HG03095 (cell line): ENCODE results near the gene TLK1.
"Not testable (repeated sequence)": the region's sequence is repeated elsewhere in the genome, so short reads cannot be mapped to it uniquely, and the experiment has no call there.

Experiments used
- ATAC-seq: cut with Tn5 transposase; IDR thresholded peaks from one replicate; pipeline ENCODE4 v1.9.1; 2021; ENCODE audit warnings: moderate library complexity; ENCODE audit not compliant: unreplicated experiment

Gene TLK1

DNA sequence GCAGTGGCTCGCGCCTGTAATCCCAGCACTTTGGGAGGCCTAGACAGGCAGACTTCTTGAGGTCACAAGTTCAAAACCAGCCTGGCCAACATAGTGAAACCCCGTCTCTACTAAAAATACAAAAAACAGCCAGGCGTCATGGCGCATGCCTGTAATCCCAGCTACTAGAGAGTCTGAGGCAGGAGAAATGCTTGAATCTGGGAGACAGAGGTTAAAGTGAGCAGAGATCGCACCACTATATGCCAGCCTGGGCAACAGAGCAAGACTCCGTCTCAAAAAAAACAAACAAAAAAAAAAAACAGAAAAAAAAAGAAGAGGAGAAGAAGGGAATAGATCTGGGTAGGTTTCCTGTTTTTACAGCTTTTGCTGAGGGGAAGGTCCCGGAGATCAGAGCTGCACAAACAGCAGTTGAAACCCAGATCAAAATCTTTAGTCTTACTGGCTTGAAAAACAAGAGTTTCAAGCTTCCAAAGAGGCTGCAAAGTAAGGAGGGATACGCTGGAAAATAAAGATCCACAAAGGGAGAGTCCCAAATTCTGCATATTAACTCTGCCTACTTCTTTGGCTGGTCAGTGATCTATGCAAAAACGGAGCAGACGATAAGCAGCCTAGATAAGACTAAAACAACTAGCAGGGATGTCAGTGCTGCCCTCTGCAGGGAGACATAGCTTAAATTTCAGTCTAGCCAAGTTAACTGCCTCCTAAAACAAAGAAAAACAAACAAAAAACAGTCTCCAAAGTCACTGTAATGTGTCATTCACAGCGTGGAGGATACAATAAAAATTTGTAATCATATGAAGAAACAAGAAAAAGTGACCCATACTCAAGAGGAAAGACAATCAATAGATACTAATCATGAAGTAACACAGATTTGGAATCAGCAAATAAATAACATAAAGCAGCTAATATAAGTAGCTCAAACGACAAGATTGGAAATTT is 74.1 kb downstream of the TLK1 start:
- ATAC-seq, result no peak

DNA sequence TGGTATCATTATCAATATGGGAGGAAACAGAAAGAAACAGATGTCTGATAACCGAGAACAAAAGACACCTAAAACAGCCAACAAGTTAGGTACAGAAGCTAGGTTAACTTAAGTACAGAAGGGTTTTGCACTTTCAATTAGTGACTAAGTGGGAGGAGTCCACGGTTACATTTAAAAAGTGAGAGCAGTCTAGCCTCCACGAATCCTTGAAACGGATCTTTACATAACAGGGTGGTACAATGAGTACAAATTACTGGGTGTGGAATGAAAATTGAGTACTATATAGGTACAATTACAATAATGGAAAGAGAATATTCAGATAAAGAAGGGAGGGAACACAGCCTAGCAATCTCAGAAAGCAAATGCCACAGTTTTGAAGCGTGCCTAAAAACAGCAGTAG is 76.6 kb downstream of the TLK1 start:
- ATAC-seq, result no peak

DNA sequence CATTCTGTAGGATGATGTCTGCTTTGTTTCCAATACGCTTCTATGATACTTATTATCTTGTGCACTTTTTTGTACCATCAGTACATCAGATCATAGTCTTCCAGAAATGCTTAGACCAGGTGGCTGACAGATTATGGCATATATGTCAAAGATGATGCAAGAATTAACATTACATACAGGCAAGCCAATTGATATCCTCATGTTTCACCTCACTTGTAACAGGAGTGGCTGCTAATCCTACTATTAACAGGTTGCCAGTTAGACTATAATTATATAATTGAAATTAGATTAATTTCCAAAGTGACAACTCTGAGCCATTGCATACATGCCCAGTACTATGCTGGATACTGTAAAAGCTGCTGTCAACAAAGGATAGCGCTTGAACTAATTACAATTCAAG is 77.2 kb downstream of the TLK1 start:
- ATAC-seq, result no peak

DNA sequence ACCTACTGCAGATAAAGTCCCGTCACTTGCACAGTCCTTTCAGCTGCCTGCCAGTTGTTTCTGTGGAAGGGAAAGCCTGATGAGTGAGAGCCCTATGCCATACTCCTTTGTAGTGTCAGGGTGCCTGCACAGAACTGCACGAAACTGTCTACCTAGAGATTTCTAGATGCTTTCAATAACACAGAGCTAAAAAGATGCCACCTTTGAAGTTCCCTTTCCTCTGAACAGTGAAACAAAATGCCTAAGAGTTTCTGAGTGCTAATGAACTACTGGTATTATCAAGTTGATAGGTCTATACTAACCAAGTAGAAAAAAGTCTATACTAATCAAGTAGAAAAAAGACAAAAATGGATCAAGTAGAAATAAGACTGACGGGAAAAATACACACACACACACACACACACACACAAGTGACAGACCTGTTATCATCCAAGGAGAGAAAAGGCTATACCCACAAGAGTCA is 79.0 kb downstream of the TLK1 start:
- no peak for ATAC-seq

DNA sequence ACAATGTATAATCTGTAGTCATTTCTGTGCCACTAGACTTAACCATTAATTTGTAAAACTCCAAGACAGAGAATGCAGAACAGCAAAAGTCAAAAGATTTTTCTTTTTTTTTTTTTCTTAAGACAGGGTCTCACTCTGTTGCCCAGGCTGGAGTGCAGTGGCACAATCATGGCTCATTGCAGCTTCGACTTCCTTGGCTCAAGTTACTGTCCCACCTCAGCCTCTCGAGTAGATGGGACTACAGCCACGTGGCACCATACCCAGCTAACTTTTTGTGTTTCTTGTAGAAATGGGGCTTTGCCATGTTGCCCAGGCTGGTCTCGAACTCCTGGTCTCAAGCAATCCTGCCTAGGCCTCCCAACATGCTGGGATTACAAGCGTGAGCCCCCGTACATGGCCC is 80.1 kb downstream of the TLK1 start:
- no peak for ATAC-seq

DNA sequence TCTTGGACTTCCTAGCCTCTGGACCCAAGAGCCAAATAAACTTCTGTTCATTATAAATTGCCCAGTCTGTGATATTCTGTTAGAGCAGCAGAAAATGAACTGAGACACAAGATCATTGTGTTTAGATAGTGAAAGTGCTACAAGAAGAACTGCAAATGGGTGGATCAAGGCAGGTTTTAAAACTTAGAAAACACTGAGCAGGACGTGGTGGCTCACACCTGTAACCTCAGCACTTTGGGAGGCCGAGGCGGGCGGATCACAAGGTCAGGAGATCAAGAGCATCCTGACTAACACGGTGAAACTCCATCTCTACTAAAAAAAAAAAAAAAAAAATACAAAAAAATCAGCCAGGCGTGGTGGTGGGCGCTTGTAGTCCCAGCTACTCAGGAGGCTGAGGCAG is 84.3 kb downstream of the TLK1 start:
- ATAC-seq, result not testable (repeated sequence)

DNA sequence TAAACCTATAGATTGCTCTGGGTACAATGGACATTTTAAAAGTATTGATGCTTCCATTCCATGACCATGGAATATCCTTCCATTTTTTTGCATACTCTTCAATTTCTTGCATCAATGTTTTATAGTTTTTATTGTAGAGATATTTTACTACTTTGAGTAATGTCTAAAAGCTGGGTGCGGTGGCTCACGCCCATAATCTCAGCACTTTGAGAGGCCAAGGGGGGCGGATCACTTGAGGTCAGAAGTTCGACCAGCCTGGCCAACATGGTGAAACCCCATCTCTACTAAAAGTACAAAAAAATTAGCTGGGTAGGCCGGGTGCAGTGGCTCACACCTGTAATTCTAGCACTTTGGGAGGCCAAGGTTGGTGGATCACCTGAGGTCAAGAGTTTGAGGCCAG is 88.5 kb downstream of the TLK1 start:
- ATAC-seq, result no peak

DNA sequence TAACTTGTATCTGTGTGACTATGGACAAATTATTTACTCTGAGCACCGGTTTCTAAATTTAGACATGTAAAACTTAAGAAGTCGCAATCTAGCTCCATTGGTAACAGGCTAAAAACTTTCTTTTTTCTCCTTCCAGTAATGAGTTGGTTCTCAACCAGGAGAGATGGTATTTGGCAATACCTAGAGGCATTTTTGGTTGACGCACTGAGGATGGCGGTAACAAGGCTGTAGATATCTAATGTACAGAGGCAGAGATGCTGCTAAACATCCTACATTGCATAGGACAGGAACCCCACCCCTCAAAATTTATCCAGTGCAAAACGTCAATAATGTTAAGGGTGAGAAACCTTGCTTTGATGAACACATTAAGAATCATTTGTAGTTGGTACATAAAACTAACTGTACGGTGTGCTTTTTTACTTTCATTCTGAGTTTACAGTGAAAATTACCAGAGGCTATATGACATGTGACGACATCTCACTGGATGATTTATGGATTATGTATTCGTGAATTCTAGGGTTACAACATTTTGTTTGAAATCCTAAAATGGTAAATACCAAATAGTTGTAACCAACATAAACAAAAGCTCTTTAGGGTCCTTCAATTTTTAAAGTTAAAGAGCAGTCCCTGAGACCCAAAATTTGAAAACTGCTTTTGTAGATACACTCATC is 91.3 kb downstream of the TLK1 start:
- ATAC-seq, result no peak

DNA sequence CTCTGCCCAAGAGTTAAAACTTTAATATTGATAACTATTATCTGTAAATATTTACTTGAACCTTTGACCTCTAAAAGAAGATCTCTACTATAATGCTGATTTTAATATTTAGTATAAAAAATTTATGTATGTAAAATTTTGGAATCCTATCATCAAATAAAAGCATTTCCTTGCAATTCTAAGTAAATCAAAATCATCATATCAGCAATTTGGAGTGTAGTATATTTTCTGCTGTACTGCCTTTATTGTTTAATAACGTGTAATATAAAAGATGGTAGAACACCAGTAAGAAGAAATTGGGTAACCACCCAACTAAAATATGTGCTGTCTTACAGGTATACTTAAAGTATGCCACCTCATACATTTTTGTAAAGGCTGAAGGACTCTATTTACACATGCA is 94.6 kb downstream of the TLK1 start:
- no peak for ATAC-seq

DNA sequence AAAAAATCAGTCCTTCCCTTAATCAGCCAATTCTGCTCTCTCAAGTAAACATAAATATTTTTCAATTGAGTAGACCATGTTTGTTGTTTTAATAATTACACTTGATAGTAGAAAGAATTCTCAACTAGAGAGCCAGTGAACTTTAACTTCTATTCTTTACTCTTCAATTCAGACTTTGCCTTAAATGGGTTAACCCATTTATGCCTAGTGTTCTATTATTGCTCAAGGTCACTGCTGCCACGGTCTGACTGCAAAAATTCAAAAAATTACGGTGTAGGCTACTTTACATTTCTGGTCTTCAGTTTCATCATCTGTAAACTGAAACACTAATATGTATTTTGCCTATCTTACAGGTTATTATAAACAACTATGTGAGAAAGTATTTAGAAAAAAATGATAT is 103.1 kb downstream of the TLK1 start:
- ATAC-seq, result no peak

DNA sequence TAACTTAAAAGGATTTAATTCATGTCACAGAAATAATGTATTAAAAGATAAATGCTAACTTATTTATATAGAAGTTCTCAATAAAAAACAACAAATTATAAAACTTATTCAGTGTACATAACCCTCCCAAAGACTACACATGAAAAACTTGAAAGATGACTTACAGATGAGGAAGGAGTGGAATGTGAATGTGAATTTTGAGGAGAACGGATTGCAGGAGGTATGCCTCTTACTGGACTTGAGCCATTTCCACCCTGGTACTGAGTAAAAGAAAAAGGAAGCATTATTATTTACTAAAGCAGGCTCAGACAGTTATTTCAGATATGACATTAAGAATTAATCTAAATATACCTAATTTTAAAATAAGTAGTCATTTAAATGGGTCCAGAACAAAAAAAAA is 104.4 kb downstream of the TLK1 start:
- ATAC-seq, result no peak

DNA sequence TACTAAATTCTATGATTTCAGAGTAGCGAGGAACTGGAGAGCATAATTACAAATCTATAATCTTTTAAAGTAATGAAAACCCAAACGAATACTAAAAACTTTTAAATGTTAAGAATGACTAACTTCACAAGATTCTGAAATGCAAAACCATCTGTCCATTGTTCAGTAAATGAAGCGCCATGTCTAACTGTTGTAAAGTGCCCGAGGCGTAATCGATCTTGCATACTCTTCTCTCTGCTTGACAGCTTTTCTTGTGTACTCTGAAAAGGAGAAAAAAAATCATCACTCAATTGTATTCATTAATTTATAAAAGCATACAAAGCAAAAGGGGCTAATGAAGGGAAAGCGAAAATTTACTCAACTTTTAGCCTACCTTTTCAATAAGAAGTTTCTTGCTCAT is 111.0 kb downstream of the TLK1 start:
- ATAC-seq, result no peak

DNA sequence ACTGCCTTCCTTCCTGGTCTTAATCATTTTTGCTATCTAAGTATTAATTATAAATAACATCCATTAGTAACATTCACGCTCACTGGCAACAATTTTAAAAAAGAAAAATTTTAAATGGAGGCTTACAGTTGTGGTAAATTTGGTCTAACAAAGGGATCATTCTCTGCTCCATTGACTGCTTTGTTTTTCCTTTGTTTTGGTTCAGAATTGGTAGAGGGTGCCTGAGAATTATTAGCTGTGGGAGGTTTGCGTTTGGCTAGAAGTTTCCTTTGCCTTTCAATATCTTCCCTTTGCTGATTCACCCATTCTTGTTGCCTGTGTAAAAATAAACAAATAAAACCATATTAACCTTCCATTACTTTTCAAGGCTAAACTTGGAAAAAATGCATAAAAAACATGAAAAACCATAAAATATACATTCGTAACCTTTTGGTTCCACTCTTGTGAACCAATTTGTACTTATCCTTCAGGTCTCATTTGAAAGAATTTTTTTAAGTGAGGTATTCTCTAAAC is 114.6 kb downstream of the TLK1 start:
- no peak for ATAC-seq

DNA sequence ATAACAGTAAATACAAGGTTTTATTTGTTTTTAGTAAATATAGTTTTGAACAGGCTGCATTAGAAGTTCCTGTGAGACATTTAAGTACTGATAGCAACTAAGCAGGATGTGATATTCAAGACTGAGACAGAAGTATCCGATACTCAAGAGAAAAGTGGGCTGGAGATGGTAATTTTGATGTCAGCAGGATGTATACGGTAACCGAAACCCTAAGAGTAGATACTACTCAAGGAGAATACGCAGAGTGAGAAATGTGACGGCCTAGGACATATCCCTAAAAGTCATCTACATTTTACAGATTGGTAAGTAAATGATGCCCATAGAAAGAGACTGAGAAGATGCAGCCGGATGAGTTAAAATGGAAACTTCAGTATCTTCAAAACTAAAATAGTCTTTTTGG is 116.3 kb downstream of the TLK1 start:
- ATAC-seq, result no peak

DNA sequence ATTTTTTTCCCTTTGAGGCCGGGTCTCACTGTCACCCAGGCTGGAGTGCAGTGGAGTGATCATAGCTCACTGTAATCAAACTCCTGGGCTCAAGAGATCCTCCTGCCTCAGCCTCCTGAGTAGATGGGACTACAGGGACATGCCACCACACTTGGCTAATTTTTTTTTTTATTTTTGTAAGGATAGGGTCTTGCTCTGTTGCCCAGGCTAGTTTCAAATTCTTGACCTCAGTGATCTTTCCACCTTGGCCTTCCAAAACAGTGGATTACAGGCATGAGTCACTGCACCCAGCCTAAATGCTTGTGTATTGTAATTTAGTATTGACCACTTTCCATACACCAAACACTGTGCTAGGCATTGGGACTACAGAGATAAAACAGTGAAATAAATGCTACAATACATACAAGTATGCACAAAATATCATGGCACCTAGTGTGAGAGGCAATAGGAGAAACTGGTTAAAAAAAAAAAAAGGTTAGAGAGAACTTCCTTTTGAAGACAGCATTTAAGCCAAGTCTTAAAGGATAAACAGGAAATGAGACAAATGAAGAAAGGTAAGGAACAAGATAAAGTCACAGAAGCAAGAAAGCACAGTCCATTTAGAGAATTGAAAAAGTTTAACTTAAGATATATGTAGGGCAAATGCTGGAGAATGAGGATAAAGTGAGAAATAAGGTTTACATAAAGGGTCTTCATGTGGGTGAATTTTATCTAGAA is 118.3 kb downstream of the TLK1 start:
- ATAC-seq, result no peak

DNA sequence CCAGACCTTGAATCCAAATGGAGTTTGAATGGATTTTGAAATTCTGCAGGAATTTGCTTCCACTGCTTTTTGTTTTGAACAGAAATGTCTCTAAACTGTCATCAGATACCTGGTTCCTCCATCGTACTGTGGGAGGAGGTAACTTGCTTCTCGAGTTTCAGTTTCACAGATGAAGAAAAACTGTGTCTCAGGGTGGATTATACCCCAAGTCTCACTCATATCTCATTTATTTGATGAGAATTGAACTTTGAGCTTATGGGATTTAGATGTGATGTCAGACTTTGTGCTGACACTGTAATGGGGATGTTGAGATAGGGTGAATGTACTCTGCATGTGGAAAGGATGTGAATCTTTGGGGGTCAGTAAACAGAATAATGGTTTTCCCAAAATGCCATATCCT is 124.2 kb downstream of the TLK1 start:
- ATAC-seq, result no peak

DNA sequence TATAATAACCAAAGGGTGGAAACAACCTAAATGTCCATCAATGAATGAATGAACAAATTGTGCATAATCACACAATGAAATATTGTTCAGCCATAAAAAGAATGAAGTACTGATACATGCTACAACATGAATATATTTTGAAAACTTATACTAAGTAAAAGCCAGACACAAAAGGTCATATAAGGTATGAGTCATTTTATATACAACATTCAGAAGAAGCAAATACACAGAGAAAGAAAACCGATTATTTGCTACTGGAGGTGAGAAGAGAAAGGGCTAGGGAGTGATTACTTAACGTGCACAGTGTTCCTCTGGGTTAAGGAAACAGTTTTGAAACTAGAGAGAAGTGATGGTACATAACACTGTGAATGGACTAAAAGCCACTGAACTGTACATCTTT is 126.4 kb downstream of the TLK1 start:
- no peak for ATAC-seq

DNA sequence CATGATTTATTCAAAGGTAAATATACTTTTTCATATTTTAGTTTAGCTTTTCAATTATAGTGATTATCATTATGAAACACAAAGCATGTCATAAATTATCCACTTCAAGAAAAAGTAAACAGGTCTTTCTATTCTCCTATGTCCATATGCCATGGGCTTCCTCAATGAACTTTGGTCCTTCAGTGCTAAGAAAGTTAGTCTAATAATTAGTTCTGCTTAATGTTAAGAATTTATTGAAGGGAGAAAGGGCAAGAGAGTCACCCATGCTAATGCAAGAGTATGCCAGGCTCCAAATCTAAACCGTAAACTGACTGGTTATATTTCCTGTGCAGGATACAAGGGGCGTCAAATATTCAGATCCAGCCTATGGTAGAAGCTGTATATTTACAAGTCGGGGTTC is 135.5 kb downstream of the TLK1 start:
- no peak for ATAC-seq

DNA sequence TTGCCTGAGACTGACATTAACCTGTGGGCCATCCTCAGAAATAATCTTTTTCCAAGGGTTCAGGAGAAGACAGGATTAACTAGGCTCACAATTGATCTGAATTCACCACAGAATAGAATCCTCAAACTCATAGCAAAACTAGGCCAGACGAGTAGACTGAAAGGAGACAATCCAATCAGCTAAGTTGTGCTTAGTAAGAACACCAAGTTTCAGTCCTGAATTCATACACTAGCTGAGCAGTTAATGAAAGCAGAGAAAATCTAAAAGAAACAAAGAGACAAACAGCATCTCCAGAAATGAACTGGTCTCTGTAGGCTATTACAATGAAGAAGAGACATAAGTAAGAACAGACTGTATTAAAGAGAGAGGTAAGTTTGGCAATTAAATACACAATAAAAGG is 142.2 kb downstream of the TLK1 start:
- ATAC-seq, result peak; percentile 85

DNA sequence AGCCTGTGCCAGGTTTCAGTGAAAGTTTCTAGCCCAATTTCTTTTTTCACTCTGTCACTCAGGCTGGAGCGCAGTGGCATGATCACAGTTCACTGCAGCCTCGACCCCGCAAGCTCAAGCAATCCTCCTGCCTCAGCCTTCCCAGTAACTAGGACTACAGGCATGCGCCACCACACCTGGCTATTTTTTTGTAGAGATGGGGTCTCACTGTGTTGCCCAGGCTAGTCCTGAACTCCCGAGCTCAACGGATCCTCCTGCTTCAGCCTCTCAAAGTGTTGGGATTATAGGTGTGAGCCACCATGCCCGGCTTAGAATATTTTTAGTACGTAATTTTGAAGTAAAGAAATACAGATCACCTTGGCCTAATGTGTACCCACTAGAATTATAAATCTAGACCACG is 144.6 kb downstream of the TLK1 start:
- ATAC-seq, result no peak

DNA sequence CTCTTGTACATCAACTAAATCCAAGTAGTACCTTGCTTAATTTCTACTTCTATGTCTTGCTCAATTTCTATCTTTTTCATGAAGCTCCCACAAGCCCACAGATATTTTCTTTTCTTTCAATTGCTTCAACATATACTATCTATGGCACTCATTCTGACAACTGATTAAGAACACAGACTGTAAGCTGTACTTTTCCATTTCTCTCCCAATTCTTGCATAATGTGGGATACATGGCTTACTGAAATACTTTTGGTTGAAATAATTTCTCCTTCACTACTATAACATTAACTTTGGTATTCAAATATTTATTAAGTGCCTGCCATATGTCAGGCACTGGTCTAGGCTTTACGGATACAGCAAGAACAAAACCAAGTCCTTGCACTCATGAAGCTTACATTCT is 146.8 kb downstream of the TLK1 start:
- no peak for ATAC-seq

DNA sequence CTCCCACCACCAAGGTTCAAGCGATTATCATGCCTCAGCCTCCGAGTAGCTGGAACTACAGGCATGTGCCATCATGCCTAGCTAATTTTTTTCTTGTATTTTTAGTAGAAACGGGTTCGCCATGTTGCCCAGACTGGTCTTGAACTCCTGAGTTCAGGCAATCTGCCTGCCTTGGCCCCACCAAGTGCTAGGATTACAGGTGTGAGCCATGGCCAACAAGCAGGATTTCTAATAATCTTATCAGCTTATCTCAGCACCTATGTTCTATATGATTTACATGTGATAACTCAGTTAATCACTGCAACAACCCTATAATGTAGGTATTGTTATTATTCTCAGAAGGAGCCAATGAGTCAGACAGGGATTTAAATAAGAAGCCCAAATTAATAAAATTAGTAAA is 151.3 kb downstream of the TLK1 start:
- no peak for ATAC-seq
